Measurements from ENCODE around the gene EIPR1.

DNA sequence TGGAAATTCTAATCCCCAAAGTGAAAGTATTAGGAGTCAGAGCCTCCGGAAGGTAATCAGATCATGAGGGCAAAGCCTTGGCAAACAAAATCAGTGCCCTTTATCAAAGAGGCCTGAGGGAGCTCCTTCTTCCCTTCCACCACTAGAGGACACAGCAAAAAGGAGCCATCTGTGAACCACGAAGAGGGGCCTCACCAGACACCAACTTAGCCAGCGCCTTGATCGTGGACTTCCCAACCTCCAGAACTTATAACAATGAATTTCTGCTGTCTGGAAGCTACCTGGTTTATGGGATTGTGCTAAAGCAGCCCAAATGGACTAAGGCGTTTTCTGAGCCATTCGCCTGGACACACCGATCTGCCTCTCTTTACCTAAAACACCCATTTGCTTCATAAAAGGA lies 133.1 kb downstream of the EIPR1 start:
- TF ChIP-seq, protein P1, sequence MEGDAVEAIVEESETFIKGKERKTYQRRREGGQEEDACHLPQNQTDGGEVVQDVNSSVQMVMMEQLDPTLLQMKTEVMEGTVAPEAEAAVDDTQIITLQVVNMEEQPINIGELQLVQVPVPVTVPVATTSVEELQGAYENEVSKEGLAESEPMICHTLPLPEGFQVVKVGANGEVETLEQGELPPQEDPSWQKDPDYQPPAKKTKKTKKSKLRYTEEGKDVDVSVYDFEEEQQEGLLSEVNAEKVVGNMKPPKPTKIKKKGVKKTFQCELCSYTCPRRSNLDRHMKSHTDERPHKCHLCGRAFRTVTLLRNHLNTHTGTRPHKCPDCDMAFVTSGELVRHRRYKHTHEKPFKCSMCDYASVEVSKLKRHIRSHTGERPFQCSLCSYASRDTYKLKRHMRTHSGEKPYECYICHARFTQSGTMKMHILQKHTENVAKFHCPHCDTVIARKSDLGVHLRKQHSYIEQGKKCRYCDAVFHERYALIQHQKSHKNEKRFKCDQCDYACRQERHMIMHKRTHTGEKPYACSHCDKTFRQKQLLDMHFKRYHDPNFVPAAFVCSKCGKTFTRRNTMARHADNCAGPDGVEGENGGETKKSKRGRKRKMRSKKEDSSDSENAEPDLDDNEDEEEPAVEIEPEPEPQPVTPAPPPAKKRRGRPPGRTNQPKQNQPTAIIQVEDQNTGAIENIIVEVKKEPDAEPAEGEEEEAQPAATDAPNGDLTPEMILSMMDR (IDR thresholded peaks at IDR 0.05): no peak
- no peak for TF ChIP-seq EP300 (IDR thresholded peaks at IDR 0.05)
- TF ChIP-seq POLR2A (IDR thresholded peaks at IDR 0.05): no peak

All from ovary (tissue), 3 donors.